Right atrium auricular region (tissue), 2 donors: Measurements from ENCODE around the gene MTCH2. TPM values are rescaled to one million over a fixed set of nuclear protein-coding genes. Genes with fewer than 3 reads are reported as not detected.
"Not testable (repeated sequence)": the region's sequence is repeated elsewhere in the genome, so short reads cannot be mapped to it uniquely, and the experiment has no call there.

Source experiments
- DNase-seq: peaks from one replicate; pipeline ENCODE4 v3.0.0-alpha.2; 2019; ENCODE audit warnings: low spot score
- H3K27ac ChIP-seq, 2 donors: fragments of 200-600 bp; sonication (generic); 1 replicate in 1 of 2; 2 replicates in 1 of 2; pipeline ENCODE4 v1.5.1; 2016 to 2019
- H3K27me3 ChIP-seq, 2 donors: fragments of 200-600 bp; sonication (generic); one replicate each; pipeline versions ENCODE4 v1.5.1 to v1.6.0; 2017 to 2019
- H3K36me3 ChIP-seq: fragments of 200-600 bp; sonication (generic); one replicate; pipeline ENCODE4 v1.5.1; 2016
- H3K4me1 ChIP-seq, 2 donors: fragments of 200-600 bp; sonication (generic); one replicate each; pipeline versions ENCODE4 v1.5.1 to v1.6.0; 2017 to 2019
- H3K4me3 ChIP-seq, 2 donors: fragments of 200-600 bp; sonication (generic); 1 replicate in 1 of 2; 2 replicates in 1 of 2; pipeline ENCODE4 v1.5.1; 2017 to 2019; ENCODE audit warnings: mild to moderate bottlenecking in 1 of 2, moderate library complexity in 1 of 2
- H3K9me3 ChIP-seq, 2 donors: fragments of 200-600 bp; sonication (generic); one replicate each; pipeline ENCODE4 v1.5.1; 2019
- CTCF ChIP-seq, 2 donors: fragments of 200-600 bp; sonication (generic); IDR thresholded peaks; one replicate each; pipeline ENCODE4 v1.5.1; 2019; ENCODE audit warnings: antibody characterized with exemption in 2 of 2
- total RNA-seq, 2 donors: library from RNA; depleted of rRNA; stranded (reverse); fragments of >200 nt; gene quantifications; one replicate each; pipeline ENCODE4 v1.1.0, GENCODE V29; 2016

Gene MTCH2
- total RNA-seq, 2 donors from 2014 or later: 40.9 to 52.4 TPM

GRCh38 chr11:47667135-47667534, 24.8 kb upstream of the MTCH2 start:
- no peak for DNase-seq
- Histone ChIP-seq H3K4me1 (no peaks in the 10 kb centered on the region), H3K27ac (no peak overlapping the region), H3K4me3 (no peak overlapping the region), H3K9me3 (no peaks in the 10 kb centered on the region), H3K27me3 (no peaks in the 10 kb centered on the region), H3K36me3 (no peaks in the 10 kb centered on the region)
- no peak for TF ChIP-seq CTCF (IDR thresholded peaks at IDR 0.05)

GRCh38 chr11:47664936-47665335, 22.6 kb upstream of the MTCH2 start:
- DNase-seq, H3K27ac ChIP-seq: not testable (repeated sequence)

GRCh38 chr11:47661245-47661644, 18.9 kb upstream of the MTCH2 start:
- no peaks in the 10 kb centered on the region for H3K4me1 ChIP-seq
- H3K27me3 ChIP-seq: no peaks in the 10 kb centered on the region
- no peaks in the 10 kb centered on the region for H3K36me3 ChIP-seq
- no peak for TF ChIP-seq CTCF (IDR thresholded peaks at IDR 0.05)
- no peak for DNase-seq
- H3K27ac ChIP-seq: no peak overlapping the region
- no peaks in the 10 kb centered on the region for H3K9me3 ChIP-seq
- H3K4me3 ChIP-seq: no peak overlapping the region

More at GRCh38 chr11:47664936-47665335, 22.6 kb upstream of the MTCH2 start:
- not testable (repeated sequence) for H3K27me3 ChIP-seq, H3K9me3 ChIP-seq, H3K36me3 ChIP-seq, H3K4me3 ChIP-seq, H3K4me1 ChIP-seq

- no peak for TF ChIP-seq CTCF (IDR thresholded peaks at IDR 0.05)
- Histone ChIP-seq H3K4me3 (no peak overlapping the region), H3K4me1 (no peaks in the 10 kb centered on the region), H3K27ac (no peak overlapping the region), H3K9me3 (no peaks in the 10 kb centered on the region), H3K27me3 (no peaks in the 10 kb centered on the region), H3K36me3 (no peaks in the 10 kb centered on the region)
- DNase-seq: no peak
Observed at GRCh38 chr11:47659276-47659675, 16.9 kb upstream of the MTCH2 start.

- no peak for TF ChIP-seq CTCF (IDR thresholded peaks at IDR 0.05)
- DNase-seq: no peak
- Histone ChIP-seq H3K4me1 (no peaks in the 10 kb centered on the region), H3K4me3 (no peak overlapping the region), H3K9me3 (no peaks in the 10 kb centered on the region), H3K27ac (no peak overlapping the region), H3K36me3 (no peaks in the 10 kb centered on the region), H3K27me3 (no peaks in the 10 kb centered on the region)
Observed at GRCh38 chr11:47656260-47656885, 14.0 kb upstream of the MTCH2 start.

- Histone ChIP-seq H3K4me3 (no peak overlapping the region), H3K9me3 (no peaks in the 10 kb centered on the region), H3K36me3 (no peaks in the 10 kb centered on the region), H3K4me1 (no peaks in the 10 kb centered on the region), H3K27ac (no peak overlapping the region), H3K27me3 (no peaks in the 10 kb centered on the region)
- no peak for DNase-seq
- no peak for TF ChIP-seq CTCF (IDR thresholded peaks at IDR 0.05)
Observed at GRCh38 chr11:47651818-47652469, 9.6 kb upstream of the MTCH2 start.
